ENCODE measurements around the gene CELF3.

DNA sequence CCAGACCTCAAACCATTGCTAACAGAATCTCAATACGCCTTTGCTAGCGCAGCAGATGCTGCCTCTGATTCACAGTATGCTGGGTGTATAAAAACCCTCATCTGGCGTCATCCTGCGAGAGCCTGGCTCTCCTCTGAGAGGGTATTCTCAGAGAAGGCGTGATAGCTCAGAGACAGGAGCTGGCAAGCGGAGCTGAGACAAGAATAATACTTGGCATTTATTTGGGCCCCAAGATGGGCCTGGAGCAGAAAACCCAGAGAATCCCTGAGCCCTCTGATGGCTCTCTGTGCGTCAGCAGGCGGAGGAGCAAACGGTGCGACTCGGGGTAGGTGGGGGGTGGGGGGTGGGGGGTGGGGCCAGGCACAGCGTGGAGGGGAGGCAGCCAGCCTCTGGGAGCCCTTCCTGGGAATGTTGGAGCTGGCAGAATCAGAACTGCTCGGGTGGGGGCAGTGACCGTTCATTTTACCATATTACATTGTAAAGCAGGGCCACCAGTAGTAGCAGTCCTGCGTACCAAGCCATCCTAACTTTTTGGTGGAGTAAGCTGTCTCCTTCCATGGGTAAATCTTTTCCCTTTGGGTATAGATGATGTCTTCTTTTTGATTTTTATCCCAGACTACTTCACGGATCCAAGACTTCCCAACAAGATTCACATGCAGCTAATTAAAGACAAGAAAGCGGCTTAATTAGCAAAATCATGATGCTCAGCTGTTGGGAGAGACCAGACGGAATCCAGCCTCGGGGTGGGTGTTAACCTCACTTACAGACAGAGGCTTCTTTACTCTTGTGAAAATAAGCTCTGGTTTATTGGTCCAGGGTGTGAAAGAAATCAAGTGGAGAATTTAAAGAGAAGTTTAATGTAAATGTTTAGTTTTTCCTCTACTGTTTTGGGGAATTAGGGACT is 11.8 kb upstream of the CELF3 start:
- TF ChIP-seq, protein P1, sequence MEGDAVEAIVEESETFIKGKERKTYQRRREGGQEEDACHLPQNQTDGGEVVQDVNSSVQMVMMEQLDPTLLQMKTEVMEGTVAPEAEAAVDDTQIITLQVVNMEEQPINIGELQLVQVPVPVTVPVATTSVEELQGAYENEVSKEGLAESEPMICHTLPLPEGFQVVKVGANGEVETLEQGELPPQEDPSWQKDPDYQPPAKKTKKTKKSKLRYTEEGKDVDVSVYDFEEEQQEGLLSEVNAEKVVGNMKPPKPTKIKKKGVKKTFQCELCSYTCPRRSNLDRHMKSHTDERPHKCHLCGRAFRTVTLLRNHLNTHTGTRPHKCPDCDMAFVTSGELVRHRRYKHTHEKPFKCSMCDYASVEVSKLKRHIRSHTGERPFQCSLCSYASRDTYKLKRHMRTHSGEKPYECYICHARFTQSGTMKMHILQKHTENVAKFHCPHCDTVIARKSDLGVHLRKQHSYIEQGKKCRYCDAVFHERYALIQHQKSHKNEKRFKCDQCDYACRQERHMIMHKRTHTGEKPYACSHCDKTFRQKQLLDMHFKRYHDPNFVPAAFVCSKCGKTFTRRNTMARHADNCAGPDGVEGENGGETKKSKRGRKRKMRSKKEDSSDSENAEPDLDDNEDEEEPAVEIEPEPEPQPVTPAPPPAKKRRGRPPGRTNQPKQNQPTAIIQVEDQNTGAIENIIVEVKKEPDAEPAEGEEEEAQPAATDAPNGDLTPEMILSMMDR (IDR thresholded peaks at IDR 0.05): no peak
- TF ChIP-seq POLR2AphosphoS5 (IDR thresholded peaks at IDR 0.05): peak in 1 of 3 donors; percentile 17
- no peak for TF ChIP-seq EP300 (IDR thresholded peaks at IDR 0.05; ENCODE audit: low read depth)

Data from transverse colon (tissue), 4 donors.